CD14-positive monocyte (primary cell): ENCODE results near the gene ARV1. TPM values are rescaled to one million over a fixed set of nuclear protein-coding genes. Genes with fewer than 3 reads are reported as not detected.

Experiments used
- DNase-seq, 3 donors: peaks; one replicate each; pipeline ENCODE4 v3.0.0-alpha.2; 2011 to 2022
- H2AFZ ChIP-seq: 2 replicates; pipeline ENCODE4 v1.6.0; 2012; ENCODE audit warnings: mild to moderate bottlenecking, low read depth, low read length, inconsistent platforms; ENCODE audit not compliant: insufficient read depth, poor library complexity, severe bottlenecking
- H3K27ac ChIP-seq, 2 donors: 1 replicate in 1 of 2; 2 replicates in 1 of 2; pipeline ENCODE4 v1.5.1; 2012 to 2013; ENCODE audit warnings: low read length in 2 of 2, control low read depth in 1 of 2, inconsistent platforms in 1 of 2, low read depth in 1 of 2, mild to moderate bottlenecking in 1 of 2
- H3K27me3 ChIP-seq, 2 donors: one replicate each; pipeline versions ENCODE4 v1.6.0 to v1.6.1; 2011 to 2013; ENCODE audit warnings: low read length in 2 of 2; ENCODE audit not compliant: control insufficient read depth in 2 of 2, insufficient read depth in 2 of 2
- H3K36me3 ChIP-seq, 2 donors: replicated peaks in 1 of 2; 1 replicate in 1 of 2; 2 replicates in 1 of 2; pipeline versions ENCODE4 v1.5.1 to v1.6.1; 2012 to 2013; ENCODE audit warnings: low read length in 2 of 2, control low read depth in 1 of 2, inconsistent platforms in 1 of 2, mild to moderate bottlenecking in 1 of 2; ENCODE audit not compliant: insufficient read depth in 2 of 2, control insufficient read depth in 1 of 2
- H3K4me1 ChIP-seq, 2 donors: 1 replicate in 1 of 2; 2 replicates in 1 of 2; pipeline versions ENCODE4 v1.5.1 to v1.6.1; 2012 to 2013; ENCODE audit warnings: low read length in 2 of 2, control low read depth in 1 of 2, inconsistent platforms in 1 of 2, mild to moderate bottlenecking in 1 of 2, moderate library complexity in 1 of 2; ENCODE audit not compliant: insufficient read depth in 2 of 2, control insufficient read depth in 1 of 2
- H3K4me2 ChIP-seq: replicated peaks from 2 replicates; pipeline ENCODE3; 2012; ENCODE audit warnings: low read length, moderate library complexity, mild to moderate bottlenecking; ENCODE audit not compliant: poor library complexity, severe bottlenecking; ENCODE audit errors: extremely low read depth
- H3K4me3 ChIP-seq, 3 experiments: fragments of 200-600 bp in 1 of 3; sonication (generic) in 1 of 3; replicated peaks in 1 of 3; 1 replicate in 2 of 3; 2 replicates in 1 of 3; pipeline ENCODE4 v1.5.1; 2011 to 2013; ENCODE audit warnings: low read length in 3 of 3, mild to moderate bottlenecking in 3 of 3, control low read depth in 2 of 3, low read depth in 2 of 3, inconsistent platforms in 1 of 3, moderate library complexity in 1 of 3
- H3K79me2 ChIP-seq: 2 replicates; pipeline ENCODE4 v1.6.0; 2012; ENCODE audit warnings: mild to moderate bottlenecking, control low read depth, inconsistent platforms, low read length, moderate library complexity; ENCODE audit not compliant: insufficient read depth
- H3K9ac ChIP-seq: 2 replicates; pipeline ENCODE4 v1.6.0; 2017; ENCODE audit warnings: low read length, mild to moderate bottlenecking; ENCODE audit not compliant: insufficient read depth, poor library complexity, severe bottlenecking
- H3K9me3 ChIP-seq, 2 donors: replicated peaks in 1 of 2; 1 replicate in 1 of 2; 2 replicates in 1 of 2; pipeline versions ENCODE4 v1.5.1 to v1.6.1; 2012 to 2013; ENCODE audit warnings: low read length in 2 of 2, control low read depth in 1 of 2; ENCODE audit not compliant: control insufficient read depth in 1 of 2, insufficient read depth in 1 of 2
- H4K20me1 ChIP-seq: 2 replicates; pipeline ENCODE4 v1.6.0; 2012; ENCODE audit warnings: mild to moderate bottlenecking, low read length, control low read depth, moderate library complexity; ENCODE audit not compliant: insufficient read depth
- H3K27ac Mint-ChIP-seq, 7 donors: one replicate each; pipeline ENCODE4 v1.8.0; 2020; ENCODE audit warnings: mild to moderate bottlenecking in 7 of 7, mixed read lengths in 7 of 7, moderate library complexity in 6 of 7, inconsistent platforms in 2 of 7
- H3K27me3 Mint-ChIP-seq, 3 donors: one replicate each; pipeline ENCODE4 v1.8.0; 2021 to 2022; ENCODE audit warnings: low read depth in 3 of 3, mild to moderate bottlenecking in 3 of 3, mixed read lengths in 3 of 3, moderate library complexity in 3 of 3, inconsistent platforms in 1 of 3
- H3K36me3 Mint-ChIP-seq, 2 donors: one replicate each; pipeline ENCODE4 v1.8.0; 2020; ENCODE audit warnings: mixed read lengths in 2 of 2, inconsistent platforms in 1 of 2, mild to moderate bottlenecking in 1 of 2
- H3K4me1 Mint-ChIP-seq: one replicate; pipeline ENCODE4 v1.8.0; 2020; ENCODE audit warnings: mild to moderate bottlenecking, mixed read lengths
- H3K4me3 Mint-ChIP-seq, 2 donors: one replicate each; pipeline ENCODE4 v1.8.0; 2020; ENCODE audit warnings: mild to moderate bottlenecking in 2 of 2, mixed read lengths in 2 of 2, moderate library complexity in 1 of 2
- H3K9me3 Mint-ChIP-seq, 7 donors: one replicate each; pipeline ENCODE4 v1.8.0; 2020 to 2022; ENCODE audit warnings: mixed read lengths in 7 of 7, mild to moderate bottlenecking in 6 of 7, moderate library complexity in 6 of 7, inconsistent platforms in 2 of 7
- CTCF ChIP-seq: fragments of 200-600 bp; IDR thresholded peaks from one replicate; pipeline ENCODE4 v1.8.0; 2022; ENCODE audit warnings: antibody characterized with exemption, mild to moderate bottlenecking
- WGBS: methylation state at CpG from one replicate; pipeline ENCODE4 v1.1.5; 2013; ENCODE audit warnings: missing lambda C conversion rate; ENCODE audit not compliant: insufficient coverage; 5-methylcytosine and 5-hydroxymethylcytosine counted together
- intact Hi-C, 2 donors: fragments of 100-400 bp; cut with micrococcal nuclease; formaldehyde crosslinking; loops; one replicate each; pipeline versions ENCODE4 v1.15.0 to v1.15.1; 2023
- polyA plus RNA-seq, 3 donors: library from polyadenylated mRNA; depleted of rRNA in 1 of 3; unstranded in 2 of 3; stranded (reverse) in 1 of 3; fragments of 300-500 nt in 2 of 3; fragments of >200 nt in 1 of 3; fragmentation: Illumina TruSeq in 2 of 3; gene quantifications; 1 replicate in 2 of 3; 2 replicates in 1 of 3; pipeline ENCODE4 v1.2.3, GENCODE V29; 2012 to 2021

The ARV1 gene
- polyA plus RNA-seq, 3 donors = 7.7 to 19.2 (median 15.0) TPM

- H3K4me1 ChIP-seq = no peaks in the 10 kb centered on the region
- no peak for DNase-seq
- TF ChIP-seq CTCF = no peak
- peaks cover 0 to 8% of the 10 kb centered on the region in 2 donors for H3K9me3 ChIP-seq
- Mint-ChIP-seq H3K4me1 (no peaks in the 10 kb centered on the region), H3K27ac (no peak overlapping the region), H3K4me3 (no peak overlapping the region), H3K27me3 (no peaks in the 10 kb centered on the region), H3K9me3 (peaks cover 4 to 16% (median 13%) of the 10 kb centered on the region in 7 donors), H3K36me3 (no peaks in the 10 kb centered on the region)
- H4K20me1 ChIP-seq = no peaks in the 10 kb centered on the region
- 90% methylated on average over 2 of the region's 2 CpGs for WGBS
- intact Hi-C loops = no loop called here
- H3K4me3 ChIP-seq = no peak overlapping the region
- no peaks in the 10 kb centered on the region for H3K79me2 ChIP-seq
- no peaks in the 10 kb centered on the region for H3K27me3 ChIP-seq
- no peak overlapping the region for H3K27ac ChIP-seq
- H3K4me2 ChIP-seq = no peak overlapping the region
- no peaks in the 10 kb centered on the region for H3K36me3 ChIP-seq
- no peak overlapping the region for H2AFZ ChIP-seq
- H3K9ac ChIP-seq = no peak overlapping the region
Observed at GRCh38 chr1:231011360-231011759, 32.5 kb downstream of the ARV1 start.

- H3K27me3 Mint-ChIP-seq = no peaks in the 10 kb centered on the region
- H3K4me1 Mint-ChIP-seq = no peaks in the 10 kb centered on the region
- no peak for DNase-seq
- intact Hi-C loops = no loop called here
- no peak overlapping the region for H3K4me3 Mint-ChIP-seq
- no peaks in the 10 kb centered on the region for H3K79me2 ChIP-seq
- WGBS = 100% methylated on average over 4 of the region's 5 CpGs
- no peak overlapping the region for H2AFZ ChIP-seq
- no peaks in the 10 kb centered on the region for H4K20me1 ChIP-seq
- peaks cover 2 to 11% (median 7%) of the 10 kb centered on the region in 7 donors for H3K9me3 Mint-ChIP-seq
- H3K4me2 ChIP-seq = no peak overlapping the region
- H3K4me1 ChIP-seq = no peaks in the 10 kb centered on the region
- no peaks in the 10 kb centered on the region for H3K36me3 ChIP-seq
- H3K27me3 ChIP-seq = no peaks in the 10 kb centered on the region
- H3K36me3 Mint-ChIP-seq = no peaks in the 10 kb centered on the region
- no peak overlapping the region for H3K27ac Mint-ChIP-seq
- H3K4me3 ChIP-seq = no peak overlapping the region
- peaks cover 0 to 2% of the 10 kb centered on the region in 2 donors for H3K9me3 ChIP-seq
- H3K9ac ChIP-seq = no peak overlapping the region
- no peak for TF ChIP-seq CTCF
- H3K27ac ChIP-seq = no peak overlapping the region
Observed at GRCh38 chr1:231011963-231012362, 33.1 kb downstream of the ARV1 start.
